OCI-LY3 (cell line): ENCODE data around the gene TEDC2.

ENCODE experiments used
- EZH2phosphoT487 ChIP-seq: fragments of 200-600 bp; shearing (Covaris generic); IDR thresholded peaks from 2 replicates; pipeline ENCODE4 v1.6.1; 2018; ENCODE audit warnings: antibody characterized with exemption, mixed run types, low read depth
- TF ChIP-seq, protein P1 (sequence below): fragments of 200-600, 300-600 bp; sonication (generic); IDR thresholded peaks from 2 replicates; pipeline ENCODE4 v1.5.1; 2014; ENCODE audit warnings: antibody characterized with exemption, low read length, low read depth

GRCh38 chr16:2432801-2433505 is 27.0 kb upstream of the TEDC2 start:
- TF ChIP-seq, protein P1, sequence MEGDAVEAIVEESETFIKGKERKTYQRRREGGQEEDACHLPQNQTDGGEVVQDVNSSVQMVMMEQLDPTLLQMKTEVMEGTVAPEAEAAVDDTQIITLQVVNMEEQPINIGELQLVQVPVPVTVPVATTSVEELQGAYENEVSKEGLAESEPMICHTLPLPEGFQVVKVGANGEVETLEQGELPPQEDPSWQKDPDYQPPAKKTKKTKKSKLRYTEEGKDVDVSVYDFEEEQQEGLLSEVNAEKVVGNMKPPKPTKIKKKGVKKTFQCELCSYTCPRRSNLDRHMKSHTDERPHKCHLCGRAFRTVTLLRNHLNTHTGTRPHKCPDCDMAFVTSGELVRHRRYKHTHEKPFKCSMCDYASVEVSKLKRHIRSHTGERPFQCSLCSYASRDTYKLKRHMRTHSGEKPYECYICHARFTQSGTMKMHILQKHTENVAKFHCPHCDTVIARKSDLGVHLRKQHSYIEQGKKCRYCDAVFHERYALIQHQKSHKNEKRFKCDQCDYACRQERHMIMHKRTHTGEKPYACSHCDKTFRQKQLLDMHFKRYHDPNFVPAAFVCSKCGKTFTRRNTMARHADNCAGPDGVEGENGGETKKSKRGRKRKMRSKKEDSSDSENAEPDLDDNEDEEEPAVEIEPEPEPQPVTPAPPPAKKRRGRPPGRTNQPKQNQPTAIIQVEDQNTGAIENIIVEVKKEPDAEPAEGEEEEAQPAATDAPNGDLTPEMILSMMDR = no peak
- no peak for TF ChIP-seq EZH2phosphoT487
